Measurements from ENCODE around the gene AIG1. TPM values are rescaled to one million over a fixed set of nuclear protein-coding genes. Genes with fewer than 3 reads are reported as not detected.

AIG1 gene
- total and polyA plus RNA-seq, 2 experiments from 2014 or later: 44.7 to 46.9 TPM

GRCh38 chr6:143163621-143164020, 102.9 kb downstream of the AIG1 start:
- H3F3A ChIP-seq (ENCODE audit: insufficient read depth): peaks cover 18% of the 10 kb centered on the region
- no peaks in the 10 kb centered on the region for H3K36me3 ChIP-seq (ENCODE audit: low read depth)
- DNase-seq: no peak
- H4K20me1 ChIP-seq (ENCODE audit: insufficient read depth): no peaks in the 10 kb centered on the region
- H3K9me2 ChIP-seq (ENCODE audit: insufficient read depth): no peaks in the 10 kb centered on the region
- H3K9me3 ChIP-seq (ENCODE audit: low read depth): no peaks in the 10 kb centered on the region
- no peaks in the 10 kb centered on the region for H3K79me2 ChIP-seq (ENCODE audit: insufficient read depth)
- H3K4me2 ChIP-seq (ENCODE audit: unreplicated experiment): no peak overlapping the region
- H3K4me1 ChIP-seq (ENCODE audit: insufficient read depth): peaks cover 26% of the 10 kb centered on the region
- in situ Hi-C loops (cut with MboI): no loop called here
- H3K27ac ChIP-seq: no peak overlapping the region
- H3K27me3 ChIP-seq (replicated peaks; ENCODE audit: insufficient read depth): no peaks in the 10 kb centered on the region
- TF ChIP-seq EZH2 (IDR thresholded peaks at IDR 0.05; ENCODE audit: insufficient read depth, poor library complexity, severe bottlenecking): no peak
- TF ChIP-seq EZH2phosphoT487 (IDR thresholded peaks at IDR 0.05; ENCODE audit: insufficient read depth, low read depth): no peak
- H2AFZ ChIP-seq: no peak overlapping the region
- no peak overlapping the region for H3K9ac ChIP-seq
- 88 to 91% methylated on average over 1 of the region's 1 CpG for WGBS, 2 experiments (ENCODE audit: low coverage in 1 of 2, low lambda C conversion rate in 2 of 2, missing lambda C conversion rate in 2 of 2)
- no peak overlapping the region for H3K4me3 ChIP-seq

GRCh38 chr6:143164565-143165105, 103.9 kb downstream of the AIG1 start:
- in situ Hi-C loops (cut with MboI): no loop called here
- Histone ChIP-seq H3F3A (ENCODE audit: insufficient read depth) (peaks cover 8% of the 10 kb centered on the region; the same call in 1 of the 2 replicates), H4K20me1 (ENCODE audit: insufficient read depth) (no peaks in the 10 kb centered on the region), H3K36me3 (ENCODE audit: low read depth) (no peaks in the 10 kb centered on the region), H3K27ac (no peak overlapping the region), H3K9me3 (ENCODE audit: low read depth) (no peaks in the 10 kb centered on the region), H3K9ac (no peak overlapping the region), H3K79me2 (ENCODE audit: insufficient read depth) (no peaks in the 10 kb centered on the region), H3K4me3 (no peak overlapping the region), H3K4me2 (ENCODE audit: unreplicated experiment) (no peak overlapping the region), H2AFZ (no peak overlapping the region), H3K27me3 (replicated peaks; ENCODE audit: insufficient read depth) (no peaks in the 10 kb centered on the region), H3K4me1 (ENCODE audit: insufficient read depth) (peaks cover 16% of the 10 kb centered on the region), H3K9me2 (ENCODE audit: insufficient read depth) (no peaks in the 10 kb centered on the region)
- no peak for DNase-seq
- TF ChIP-seq EZH2phosphoT487 (IDR thresholded peaks at IDR 0.05; ENCODE audit: insufficient read depth, low read depth) (no peak), EZH2 (IDR thresholded peaks at IDR 0.05; ENCODE audit: insufficient read depth, poor library complexity, severe bottlenecking) (no peak)
- WGBS, 2 experiments (ENCODE audit: low coverage in 1 of 2, low lambda C conversion rate in 2 of 2, missing lambda C conversion rate in 2 of 2): 87 to 90% methylated on average over 5 of the region's 5 CpGs

GRCh38 chr6:143165315-143165855, 104.7 kb downstream of the AIG1 start:
- H3K36me3 ChIP-seq (ENCODE audit: low read depth): no peaks in the 10 kb centered on the region
- no peak overlapping the region for H3K4me3 ChIP-seq
- H3K9ac ChIP-seq: no peak overlapping the region
- H3K27me3 ChIP-seq (replicated peaks; ENCODE audit: insufficient read depth): no peaks in the 10 kb centered on the region
- no peaks in the 10 kb centered on the region for H3K9me3 ChIP-seq (ENCODE audit: low read depth)
- H3F3A ChIP-seq (ENCODE audit: insufficient read depth): peaks cover 2% of the 10 kb centered on the region; the same call in 1 of the 2 replicates
- no peaks in the 10 kb centered on the region for H3K79me2 ChIP-seq (ENCODE audit: insufficient read depth)
- no peak overlapping the region for H3K4me2 ChIP-seq (ENCODE audit: unreplicated experiment)
- no peak overlapping the region for H3K27ac ChIP-seq
- DNase-seq: no peak
- no peak overlapping the region for H2AFZ ChIP-seq
- H3K4me1 ChIP-seq (ENCODE audit: insufficient read depth): peaks cover 8% of the 10 kb centered on the region
- no peaks in the 10 kb centered on the region for H4K20me1 ChIP-seq (ENCODE audit: insufficient read depth)
- in situ Hi-C loops (cut with MboI): no loop called here
- WGBS, 2 experiments (ENCODE audit: low coverage in 1 of 2, low lambda C conversion rate in 2 of 2, missing lambda C conversion rate in 2 of 2): 98 to 100% methylated on average over 6 of the region's 6 CpGs
- TF ChIP-seq EZH2phosphoT487 (IDR thresholded peaks at IDR 0.05; ENCODE audit: insufficient read depth, low read depth): no peak
- TF ChIP-seq EZH2 (IDR thresholded peaks at IDR 0.05; ENCODE audit: insufficient read depth, poor library complexity, severe bottlenecking): no peak
- no peaks in the 10 kb centered on the region for H3K9me2 ChIP-seq (ENCODE audit: insufficient read depth)

- Histone ChIP-seq H3K4me1 (ENCODE audit: insufficient read depth) (no peaks in the 10 kb centered on the region; the same call in 1 of the 2 replicates), H3K4me2 (ENCODE audit: unreplicated experiment) (no peak overlapping the region), H3F3A (ENCODE audit: insufficient read depth) (no peaks in the 10 kb centered on the region), H3K27me3 (replicated peaks; ENCODE audit: insufficient read depth) (no peaks in the 10 kb centered on the region), H3K9me2 (ENCODE audit: insufficient read depth) (no peaks in the 10 kb centered on the region), H3K4me3 (no peak overlapping the region), H3K9ac (no peak overlapping the region), H4K20me1 (ENCODE audit: insufficient read depth) (no peaks in the 10 kb centered on the region), H3K27ac (no peak overlapping the region), H2AFZ (no peak overlapping the region), H3K9me3 (ENCODE audit: low read depth) (no peaks in the 10 kb centered on the region), H3K36me3 (ENCODE audit: low read depth) (no peaks in the 10 kb centered on the region), H3K79me2 (ENCODE audit: insufficient read depth) (no peaks in the 10 kb centered on the region)
- in situ Hi-C loops (cut with MboI): no loop called here
- 85 to 86% methylated on average over 5 of the region's 5 CpGs for WGBS, 2 experiments (ENCODE audit: low coverage in 1 of 2, low lambda C conversion rate in 2 of 2, missing lambda C conversion rate in 2 of 2)
- DNase-seq: no peak
- TF ChIP-seq EZH2 (IDR thresholded peaks at IDR 0.05; ENCODE audit: insufficient read depth, poor library complexity, severe bottlenecking): no peak
Measured at GRCh38 chr6:143166247-143166695, 105.6 kb downstream of the AIG1 start.

All from GM23248 (cell line).